WTC11 (cell line): ENCODE measurements around the gene SLC13A2. TPM values are rescaled to one million over a fixed set of nuclear protein-coding genes. Genes with fewer than 3 reads are reported as not detected.

Experiments
- ATAC-seq: fragments of 200-7000 bp; cut with Tn5 transposase; 2 replicates; pipeline ENCODE4 v1.10.0; 2021; ENCODE audit warnings: mild to moderate bottlenecking, moderate library complexity
- CTCF ChIA-PET: fragments of 300-600 bp; sonication (Branson Sonifier 250); formaldehyde crosslinking; loops from one replicate; lab custom pipeline; 2021; ENCODE audit warnings: antibody characterized with exemption; lab: Charles Lee
- POLR2A ChIA-PET: fragments of 350-600 bp; sonication (Branson Sonifier 250); formaldehyde crosslinking; loops from one replicate; lab custom pipeline; 2021; ENCODE audit warnings: antibody characterized with exemption; lab: Charles Lee
- DNase-seq: peaks from one replicate; pipeline ENCODE4 v3.0.0; 2021; ENCODE audit warnings: low spot score
- H3K27ac Mint-ChIP-seq: 2 replicates; pipeline ENCODE4 v1.8.0; 2021; ENCODE audit warnings: mixed read lengths
- H3K27me3 Mint-ChIP-seq: 2 replicates; pipeline ENCODE4 v1.8.0; 2021; ENCODE audit warnings: low read depth, mild to moderate bottlenecking, moderate library complexity, mixed read lengths
- H3K36me3 Mint-ChIP-seq: 2 replicates; pipeline ENCODE4 v1.8.0; 2021; ENCODE audit warnings: mixed read lengths
- H3K4me1 Mint-ChIP-seq: 2 replicates; pipeline ENCODE4 v1.8.0; 2022; ENCODE audit warnings: mixed read lengths
- H3K4me3 Mint-ChIP-seq: 2 replicates; pipeline ENCODE4 v1.8.0; 2021; ENCODE audit warnings: mild to moderate bottlenecking, moderate library complexity, mixed read lengths
- H3K9me3 Mint-ChIP-seq: 2 replicates; pipeline ENCODE4 v1.8.0; 2021; ENCODE audit warnings: mixed read lengths
- CTCF ChIP-seq: fragments of 200-600 bp; IDR thresholded peaks from 2 replicates; pipeline ENCODE4 v1.8.0; 2022; ENCODE audit warnings: antibody characterized with exemption
- FOXJ3 ChIP-seq: sonication (generic); formaldehyde crosslinking; IDR thresholded peaks from 2 replicates; pipeline ENCODE4 v1.9.0; 2021; ENCODE audit warnings: missing genetic modification reagents, mild to moderate bottlenecking, borderline replicate concordance
- FOXP4 ChIP-seq: sonication (generic); formaldehyde crosslinking; IDR thresholded peaks from 2 replicates; pipeline ENCODE4 v1.8.0; 2022; ENCODE audit warnings: mild to moderate bottlenecking, missing genetic modification reagents
- IRF2 ChIP-seq: sonication (generic); formaldehyde crosslinking; IDR thresholded peaks from 2 replicates; pipeline ENCODE4 v1.8.0; 2022; ENCODE audit warnings: low read depth, missing genetic modification reagents, borderline replicate concordance
- KAT7 ChIP-seq: sonication (generic); formaldehyde crosslinking; IDR thresholded peaks from 2 replicates; pipeline ENCODE4 v1.8.1; 2023; ENCODE audit warnings: missing genetic modification reagents, mild to moderate bottlenecking, borderline replicate concordance
- NR1H2 ChIP-seq: sonication (generic); formaldehyde crosslinking; IDR thresholded peaks from 2 replicates; pipeline ENCODE4 v1.9.0; 2021; ENCODE audit warnings: mild to moderate bottlenecking, moderate library complexity, missing genetic modification reagents
- RORB ChIP-seq: fragments of 250-450 bp; sonication (Bioruptor Pico); IDR thresholded peaks from 2 replicates; pipeline ENCODE4 v1.9.0; 2021; ENCODE audit warnings: mild to moderate bottlenecking
- SP1 ChIP-seq: sonication (generic); formaldehyde crosslinking; conservative IDR thresholded peaks from 2 replicates; pipeline ENCODE4 v1.8.1; 2022; ENCODE audit warnings: missing genetic modification reagents
- TCF7 ChIP-seq: sonication (generic); formaldehyde crosslinking; IDR thresholded peaks from 2 replicates; pipeline ENCODE4 v1.8.0; 2022; ENCODE audit warnings: mild to moderate bottlenecking, low read depth, missing genetic modification reagents, moderate library complexity
- TP53 ChIP-seq: sonication (generic); formaldehyde crosslinking; IDR thresholded peaks from 2 replicates; pipeline ENCODE4 v1.8.1; 2023; ENCODE audit warnings: mild to moderate bottlenecking, missing genetic modification reagents
- total RNA-seq: library from RNA; stranded (reverse); gene quantifications from 3 replicates; pipeline ENCODE4 v1.2.3, GENCODE V29; 2021
- TF ChIP-seq, protein P1 (sequence below): sonication (generic); formaldehyde crosslinking; IDR thresholded peaks from 2 replicates; pipeline ENCODE4 v1.8.0; 2022; ENCODE audit warnings: missing genetic modification reagents
- TF ChIP-seq, protein P2 (sequence below): sonication (generic); formaldehyde crosslinking; IDR thresholded peaks from 2 replicates; pipeline ENCODE4 v1.8.1; 2022; ENCODE audit warnings: missing genetic modification reagents, borderline replicate concordance
- TF ChIP-seq, protein P3 (sequence below): sonication (generic); formaldehyde crosslinking; IDR thresholded peaks from 2 replicates; pipeline ENCODE4 v1.8.1; 2023; ENCODE audit warnings: mild to moderate bottlenecking, missing genetic modification reagents, moderate library complexity

The SLC13A2 gene
- total RNA-seq, 1 experiment from 2014 or later = not detected

DNA sequence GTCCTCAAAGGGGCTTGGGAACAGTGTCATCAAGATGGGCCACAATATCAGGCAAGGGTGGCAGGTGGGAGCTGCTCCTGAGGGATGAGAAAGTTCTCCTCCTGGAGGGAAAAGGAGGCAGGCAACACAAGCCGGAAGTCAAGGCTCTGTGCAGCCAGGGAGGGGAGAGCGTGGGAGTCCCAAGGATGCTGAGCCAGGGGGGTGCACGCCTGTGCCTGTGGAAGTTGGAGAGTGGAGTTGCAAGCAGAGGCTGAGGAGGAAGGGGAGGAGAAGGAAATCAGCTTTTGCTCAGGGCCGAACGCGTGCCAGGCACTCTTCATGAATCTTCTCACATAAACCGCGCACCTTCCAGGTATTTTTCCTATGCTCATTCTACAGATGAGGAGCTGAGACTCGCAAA is 7.4 kb upstream of the SLC13A2 start (continued):
- TF ChIP-seq, protein P1, sequence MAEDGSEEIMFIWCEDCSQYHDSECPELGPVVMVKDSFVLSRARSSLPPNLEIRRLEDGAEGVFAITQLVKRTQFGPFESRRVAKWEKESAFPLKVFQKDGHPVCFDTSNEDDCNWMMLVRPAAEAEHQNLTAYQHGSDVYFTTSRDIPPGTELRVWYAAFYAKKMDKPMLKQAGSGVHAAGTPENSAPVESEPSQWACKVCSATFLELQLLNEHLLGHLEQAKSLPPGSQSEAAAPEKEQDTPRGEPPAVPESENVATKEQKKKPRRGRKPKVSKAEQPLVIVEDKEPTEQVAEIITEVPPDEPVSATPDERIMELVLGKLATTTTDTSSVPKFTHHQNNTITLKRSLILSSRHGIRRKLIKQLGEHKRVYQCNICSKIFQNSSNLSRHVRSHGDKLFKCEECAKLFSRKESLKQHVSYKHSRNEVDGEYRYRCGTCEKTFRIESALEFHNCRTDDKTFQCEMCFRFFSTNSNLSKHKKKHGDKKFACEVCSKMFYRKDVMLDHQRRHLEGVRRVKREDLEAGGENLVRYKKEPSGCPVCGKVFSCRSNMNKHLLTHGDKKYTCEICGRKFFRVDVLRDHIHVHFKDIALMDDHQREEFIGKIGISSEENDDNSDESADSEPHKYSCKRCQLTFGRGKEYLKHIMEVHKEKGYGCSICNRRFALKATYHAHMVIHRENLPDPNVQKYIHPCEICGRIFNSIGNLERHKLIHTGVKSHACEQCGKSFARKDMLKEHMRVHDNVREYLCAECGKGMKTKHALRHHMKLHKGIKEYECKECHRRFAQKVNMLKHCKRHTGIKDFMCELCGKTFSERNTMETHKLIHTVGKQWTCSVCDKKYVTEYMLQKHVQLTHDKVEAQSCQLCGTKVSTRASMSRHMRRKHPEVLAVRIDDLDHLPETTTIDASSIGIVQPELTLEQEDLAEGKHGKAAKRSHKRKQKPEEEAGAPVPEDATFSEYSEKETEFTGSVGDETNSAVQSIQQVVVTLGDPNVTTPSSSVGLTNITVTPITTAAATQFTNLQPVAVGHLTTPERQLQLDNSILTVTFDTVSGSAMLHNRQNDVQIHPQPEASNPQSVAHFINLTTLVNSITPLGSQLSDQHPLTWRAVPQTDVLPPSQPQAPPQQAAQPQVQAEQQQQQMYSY (CRISPR knock-in tag) = no peak
- TF ChIP-seq FOXP4 (CRISPR knock-in tag) = no peak
- TF ChIP-seq TCF7 (CRISPR knock-in tag) = no peak
- TF ChIP-seq TP53 (CRISPR knock-in tag) = no peak

- POLR2A ChIA-PET = no interaction called here
- no peaks in the 10 kb centered on the region for H3K9me3 Mint-ChIP-seq
- ATAC-seq = no peak
- CTCF ChIA-PET = interaction anchor here (0.6 kb wide), 1 partner anchor 21 kb away, joined by 4 read pairs; no protein-coding TSS in a partner anchor
- H3K4me3 Mint-ChIP-seq = no peak overlapping the region
- no peaks in the 10 kb centered on the region for H3K36me3 Mint-ChIP-seq
- 0 out of 2 replicates have a peak, but pooled peaks cover 3% of the 10 kb centered on the region for H3K27me3 Mint-ChIP-seq
- TF ChIP-seq NR1H2 (CRISPR knock-in tag) (no peak), SP1 (CRISPR knock-in tag) (no peak), TP53 (CRISPR knock-in tag) (no peak), RORB (no peak), IRF2 (CRISPR knock-in tag) (no peak), KAT7 (CRISPR knock-in tag) (no peak)
- TF ChIP-seq, protein P2, sequence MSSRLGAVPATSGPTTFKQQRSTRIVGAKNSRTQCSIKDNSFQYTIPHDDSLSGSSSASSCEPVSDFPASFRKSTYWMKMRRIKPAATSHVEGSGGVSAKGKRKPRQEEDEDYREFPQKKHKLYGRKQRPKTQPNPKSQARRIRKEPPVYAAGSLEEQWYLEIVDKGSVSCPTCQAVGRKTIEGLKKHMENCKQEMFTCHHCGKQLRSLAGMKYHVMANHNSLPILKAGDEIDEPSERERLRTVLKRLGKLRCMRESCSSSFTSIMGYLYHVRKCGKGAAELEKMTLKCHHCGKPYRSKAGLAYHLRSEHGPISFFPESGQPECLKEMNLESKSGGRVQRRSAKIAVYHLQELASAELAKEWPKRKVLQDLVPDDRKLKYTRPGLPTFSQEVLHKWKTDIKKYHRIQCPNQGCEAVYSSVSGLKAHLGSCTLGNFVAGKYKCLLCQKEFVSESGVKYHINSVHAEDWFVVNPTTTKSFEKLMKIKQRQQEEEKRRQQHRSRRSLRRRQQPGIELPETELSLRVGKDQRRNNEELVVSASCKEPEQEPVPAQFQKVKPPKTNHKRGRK (CRISPR knock-in tag) = no peak
- TF ChIP-seq, protein P1 (CRISPR knock-in tag) = no peak
- TF ChIP-seq, all 79 proteins: peak for 0
- no peak for DNase-seq
- H3K27ac Mint-ChIP-seq = no peak overlapping the region
- peaks cover 3% of the 10 kb centered on the region for H3K4me1 Mint-ChIP-seq
Observed at GRCh38 chr17:28466521-28467048, 6.9 kb upstream of the SLC13A2 start.

DNA sequence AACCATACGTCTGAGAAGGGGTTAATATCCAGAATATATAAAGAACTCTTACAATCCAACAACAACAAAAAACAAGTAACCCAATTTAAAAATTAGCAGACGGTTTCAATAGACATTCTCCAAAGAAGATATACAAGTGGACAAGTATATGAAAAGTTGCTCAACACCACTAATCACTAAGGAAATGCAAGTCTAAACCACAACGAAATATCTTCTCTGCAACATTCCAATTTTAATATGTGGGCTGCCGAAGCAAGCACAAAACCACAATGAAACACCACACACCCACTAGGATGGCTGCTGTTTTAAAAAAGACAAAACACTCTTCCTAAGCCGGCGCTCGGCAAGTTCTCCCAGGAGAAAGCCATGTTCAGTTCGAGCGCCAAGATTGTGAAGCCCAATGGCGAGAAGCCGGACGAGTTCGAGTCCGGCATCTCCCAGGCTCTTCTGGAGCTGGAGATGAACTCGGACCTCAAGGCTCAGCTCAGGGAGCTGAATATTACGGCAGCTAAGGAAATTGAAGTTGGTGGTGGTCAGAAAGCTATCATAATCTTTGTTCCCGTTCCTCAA is 5.9 kb upstream of the SLC13A2 start:
- ATAC-seq = no peak
- H3K27me3 Mint-ChIP-seq = 0 out of 2 replicates have a peak, but pooled peaks cover 3% of the 10 kb centered on the region
- TF ChIP-seq SP1 (CRISPR knock-in tag) (no peak), CTCF (no peak), FOXJ3 (CRISPR knock-in tag) (no peak)
- TF ChIP-seq, protein P3, sequence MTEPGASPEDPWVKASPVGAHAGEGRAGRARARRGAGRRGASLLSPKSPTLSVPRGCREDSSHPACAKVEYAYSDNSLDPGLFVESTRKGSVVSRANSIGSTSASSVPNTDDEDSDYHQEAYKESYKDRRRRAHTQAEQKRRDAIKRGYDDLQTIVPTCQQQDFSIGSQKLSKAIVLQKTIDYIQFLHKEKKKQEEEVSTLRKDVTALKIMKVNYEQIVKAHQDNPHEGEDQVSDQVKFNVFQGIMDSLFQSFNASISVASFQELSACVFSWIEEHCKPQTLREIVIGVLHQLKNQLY (CRISPR knock-in tag) = no peak
- TF ChIP-seq, protein P1 (CRISPR knock-in tag) = no peak

More for the DNA sequence above, 5.9 kb upstream of the SLC13A2 start:
- Mint-ChIP-seq H3K4me1 (peaks cover 3% of the 10 kb centered on the region), H3K4me3 (no peak overlapping the region), H3K27ac (no peak overlapping the region), H3K36me3 (no peaks in the 10 kb centered on the region), H3K9me3 (no peaks in the 10 kb centered on the region)
- POLR2A ChIA-PET = no interaction called here
- no peak for DNase-seq
- CTCF ChIA-PET = no interaction called here
